Natural killer cell (primary cell): ENCODE measurements around the gene PPP1R3G. TPM values are rescaled to one million over a fixed set of nuclear protein-coding genes. Genes with fewer than 3 reads are reported as not detected.

Experiments used
- ATAC-seq, 3 donors: fragments of 150-1000 bp in 2 of 3; fragments of 200-7000 bp in 1 of 3; cut with Tn5 transposase; 1 replicate in 1 of 3; 2 replicates in 2 of 3; pipeline ENCODE4 v1.10.0; 2021; ENCODE audit warnings: mild to moderate bottlenecking in 2 of 3, moderate library complexity in 2 of 3
- DNase-seq, 2 donors: peaks; one replicate each; pipeline versions ENCODE4 v3.0.0 to v3.0.0-alpha.2; 2013 to 2021; ENCODE audit warnings: mixed read lengths in 1 of 2
- H3K27ac ChIP-seq: one replicate; pipeline ENCODE4 v1.5.1; 2013; ENCODE audit warnings: mild to moderate bottlenecking, low read length
- H3K27me3 ChIP-seq: one replicate; pipeline ENCODE4 v1.6.1; 2013; ENCODE audit warnings: low read length; ENCODE audit not compliant: control insufficient read depth, insufficient read depth
- H3K36me3 ChIP-seq: one replicate; pipeline ENCODE4 v1.6.1; 2013; ENCODE audit warnings: low read length; ENCODE audit not compliant: control insufficient read depth, insufficient read depth
- H3K4me1 ChIP-seq: one replicate; pipeline ENCODE4 v1.6.1; 2013; ENCODE audit warnings: low read length; ENCODE audit not compliant: control insufficient read depth, insufficient read depth
- H3K4me3 ChIP-seq: one replicate; pipeline ENCODE4 v1.5.1; 2013; ENCODE audit warnings: low read length
- H3K9me3 ChIP-seq: one replicate; pipeline ENCODE4 v1.6.1; 2013; ENCODE audit warnings: low read length; ENCODE audit not compliant: control insufficient read depth, insufficient read depth
- H3K27ac Mint-ChIP-seq, 2 donors: one replicate each; pipeline ENCODE4 v1.8.0; 2022; ENCODE audit warnings: mild to moderate bottlenecking in 2 of 2, mixed read lengths in 2 of 2, moderate library complexity in 1 of 2
- H3K27me3 Mint-ChIP-seq, 2 donors: one replicate each; pipeline ENCODE4 v1.8.0; 2022; ENCODE audit warnings: low read depth in 2 of 2, mixed read lengths in 2 of 2
- H3K36me3 Mint-ChIP-seq: one replicate; pipeline ENCODE4 v1.8.0; 2022; ENCODE audit warnings: mixed read lengths
- H3K4me1 Mint-ChIP-seq, 2 donors: one replicate each; pipeline ENCODE4 v1.8.0; 2022; ENCODE audit warnings: mixed read lengths in 2 of 2
- H3K4me3 Mint-ChIP-seq: one replicate; pipeline ENCODE4 v1.8.0; 2022; ENCODE audit warnings: mild to moderate bottlenecking, moderate library complexity, mixed read lengths
- H3K9me3 Mint-ChIP-seq, 2 donors: one replicate each; pipeline ENCODE4 v1.8.0; 2022; ENCODE audit warnings: mixed read lengths in 2 of 2
- CTCF ChIP-seq: fragments of 200-600 bp; IDR thresholded peaks from one replicate; pipeline ENCODE4 v1.8.0; 2022; ENCODE audit warnings: antibody characterized with exemption
- WGBS: methylation state at CpG from one replicate; pipeline ENCODE4 v1.1.7; 2013; ENCODE audit warnings: missing lambda C conversion rate; ENCODE audit not compliant: insufficient coverage; 5-methylcytosine and 5-hydroxymethylcytosine counted together
- intact Hi-C: fragments of 100-400 bp; cut with micrococcal nuclease; formaldehyde crosslinking; loops from one replicate; pipeline ENCODE4 v1.14.2; 2022
- total RNA-seq, 4 donors: library from RNA; stranded (reverse); fragments of 120-200 nt in 1 of 4; gene quantifications; one replicate each; pipeline versions ENCODE4 v1.2.3 to v1.2.4, GENCODE V29; 2013 to 2022

PPP1R3G gene
- total RNA-seq, 3 donors from 2014 or later (not counting 1 experiment from before 2014, with no cell fraction given) = 0.07 TPM; not detected in 2

- no peaks in the 10 kb centered on the region for H3K4me1 Mint-ChIP-seq
- H3K9me3 ChIP-seq = no peaks in the 10 kb centered on the region
- no peaks in the 10 kb centered on the region for H3K36me3 ChIP-seq
- H3K4me1 ChIP-seq = no peaks in the 10 kb centered on the region
- no peak overlapping the region for H3K4me3 ChIP-seq
- WGBS = 91% methylated on average over 3 of the region's 3 CpGs
- no peaks in the 10 kb centered on the region for H3K27me3 Mint-ChIP-seq
- no peak overlapping the region for H3K27ac Mint-ChIP-seq
- H3K4me3 Mint-ChIP-seq = no peak overlapping the region
- H3K27ac ChIP-seq = no peak overlapping the region
- no peak for DNase-seq
- no peak for TF ChIP-seq CTCF
- no peaks in the 10 kb centered on the region for H3K9me3 Mint-ChIP-seq
- H3K36me3 Mint-ChIP-seq = no peaks in the 10 kb centered on the region
- H3K27me3 ChIP-seq = no peaks in the 10 kb centered on the region
- no peak for ATAC-seq
- intact Hi-C loops = no loop called here
These were observed 42.7 kb upstream of the PPP1R3G start for GRCh38 chr6:5042436-5042835.

GRCh38 chr6:5044866-5045265 is 40.3 kb upstream of the PPP1R3G start:
- TF ChIP-seq CTCF = no peak
- H3K4me1 Mint-ChIP-seq = no peaks in the 10 kb centered on the region
- H3K9me3 ChIP-seq = peaks cover 2% of the 10 kb centered on the region
- no peak overlapping the region for H3K4me3 ChIP-seq
- H3K27ac Mint-ChIP-seq = no peak overlapping the region
- intact Hi-C loops = no loop called here
- ATAC-seq (no peak), DNase-seq (no peak)
- no peaks in the 10 kb centered on the region for H3K36me3 Mint-ChIP-seq
- no peaks in the 10 kb centered on the region for H3K27me3 ChIP-seq
- H3K4me3 Mint-ChIP-seq = no peak overlapping the region
- peaks cover 0 to 6% of the 10 kb centered on the region in 2 donors for H3K27me3 Mint-ChIP-seq
- H3K36me3 ChIP-seq = no peaks in the 10 kb centered on the region
- H3K4me1 ChIP-seq = no peaks in the 10 kb centered on the region
- no peak overlapping the region for H3K27ac ChIP-seq
- 97% methylated on average over 3 of the region's 3 CpGs for WGBS
- H3K9me3 Mint-ChIP-seq = peaks cover 0 to 3% of the 10 kb centered on the region in 2 donors

GRCh38 chr6:5045416-5045815 is 39.7 kb upstream of the PPP1R3G start:
- Histone ChIP-seq H3K36me3 (no peaks in the 10 kb centered on the region), H3K9me3 (peaks cover 8% of the 10 kb centered on the region), H3K27me3 (no peaks in the 10 kb centered on the region), H3K4me3 (no peak overlapping the region), H3K27ac (no peak overlapping the region), H3K4me1 (no peaks in the 10 kb centered on the region)
- DNase-seq (no peak), ATAC-seq (no peak)
- peaks cover under 1 to 6% of the 10 kb centered on the region in 2 donors for H3K27me3 Mint-ChIP-seq
- 93% methylated on average over 7 of the region's 8 CpGs for WGBS
- intact Hi-C loops = no loop called here
- H3K36me3 Mint-ChIP-seq = peaks cover under 1% of the 10 kb centered on the region
- no peak overlapping the region for H3K27ac Mint-ChIP-seq
- H3K9me3 Mint-ChIP-seq = peaks cover 0 to 3% of the 10 kb centered on the region in 2 donors
- H3K4me1 Mint-ChIP-seq = no peaks in the 10 kb centered on the region
- no peak for TF ChIP-seq CTCF
- no peak overlapping the region for H3K4me3 Mint-ChIP-seq

DNA sequence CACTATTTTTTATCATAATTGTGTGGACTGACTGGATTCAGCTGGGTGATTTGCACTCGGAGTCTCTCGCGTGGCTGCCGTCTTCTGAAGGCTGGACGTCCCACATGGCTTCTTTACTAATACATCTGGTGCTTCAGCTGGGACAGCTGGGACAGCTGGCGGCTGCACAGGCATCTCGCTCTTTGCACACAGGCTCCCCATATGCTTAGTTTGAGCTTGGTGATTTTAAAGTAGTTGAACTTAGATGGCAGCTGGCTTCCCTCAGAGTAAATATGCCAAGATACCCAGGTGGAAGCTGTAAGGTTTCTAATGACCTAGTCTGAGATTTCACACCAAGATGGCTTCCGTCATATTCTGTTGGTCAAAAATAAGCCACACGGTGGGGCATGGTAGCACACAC is 38.7 kb upstream of the PPP1R3G start:
- intact Hi-C loops = no loop called here
- WGBS = 96% methylated on average over 9 of the region's 9 CpGs
- H3K9me3 Mint-ChIP-seq = peaks cover 7% of the 10 kb centered on the region in 2 donors

More for the DNA sequence above, 38.7 kb upstream of the PPP1R3G start:
- Histone ChIP-seq H3K27me3 (no peaks in the 10 kb centered on the region), H3K4me1 (no peaks in the 10 kb centered on the region), H3K4me3 (no peak overlapping the region), H3K9me3 (peaks cover 10% of the 10 kb centered on the region), H3K36me3 (no peaks in the 10 kb centered on the region), H3K27ac (no peak overlapping the region)
- Mint-ChIP-seq H3K4me1 (no peaks in the 10 kb centered on the region), H3K4me3 (no peak overlapping the region), H3K27ac (no peak overlapping the region), H3K27me3 (peaks cover 10 to 11% of the 10 kb centered on the region in 2 donors), H3K36me3 (peaks cover 11% of the 10 kb centered on the region)
- no peak for DNase-seq
- TF ChIP-seq CTCF = no peak
- ATAC-seq = no peak
